Breast epithelium (tissue), 3 donors: ENCODE results near the gene PAX1.

Experiments used
- CTCF ChIP-seq, 3 donors: fragments of 450-650 bp; IDR thresholded peaks; one replicate each; pipeline ENCODE4 v1.5.1; 2016 to 2017; ENCODE audit warnings: antibody characterized with exemption in 3 of 3, mild to moderate bottlenecking in 3 of 3, moderate library complexity in 3 of 3
- POLR2A ChIP-seq: fragments of 450-650 bp; IDR thresholded peaks from one replicate; pipeline ENCODE4 v1.6.1; 2016; ENCODE audit warnings: antibody characterized with exemption, mild to moderate bottlenecking, moderate library complexity

GRCh38 chr20:21704408-21705385 lies 767 bp upstream of the PAX1 start:
- TF ChIP-seq CTCF (IDR thresholded peaks at IDR 0.05) (no peak), POLR2A (no peak)
